ENCODE data around the gene PALLD. TPM values are rescaled to one million over a fixed set of nuclear protein-coding genes. Genes with fewer than 3 reads are reported as not detected.

The PALLD gene
- total and polyA plus RNA-seq, 3 donors from 2014 or later = 138 to 156 (median 146) TPM

GRCh38 chr4:168621806-168622589 lies 125.1 kb downstream of the PALLD start:
- TF ChIP-seq CTCF (IDR thresholded peaks at IDR 0.05) (no peak), POLR2A (IDR thresholded peaks at IDR 0.05) (no peak)
- Histone ChIP-seq H3K27ac (no peak overlapping the region), H3K9me3 (no peaks in the 10 kb centered on the region), H3K4me3 (no peak overlapping the region), H3K27me3 (no peaks in the 10 kb centered on the region), H3K4me1 (no peaks in the 10 kb centered on the region), H3K36me3 (ENCODE audit: low read depth, missing control alignments) (no peaks in the 10 kb centered on the region)
- intact Hi-C loops (cut with DNase I; ENCODE audit: low total_unique reads) = no loop called here
- no peak for DNase-seq
- 91 to 96% methylated on average over 9 of the region's 9 CpGs for WGBS, 2 donors

GRCh38 chr4:168622600-168622999 lies 125.7 kb downstream of the PALLD start:
- no peak for DNase-seq
- intact Hi-C loops (cut with DNase I; ENCODE audit: low total_unique reads) = no loop called here
- H3K27me3 ChIP-seq = no peaks in the 10 kb centered on the region
- H3K9me3 ChIP-seq = no peaks in the 10 kb centered on the region
- no peak overlapping the region for H3K27ac ChIP-seq
- H3K4me3 ChIP-seq = no peak overlapping the region
- no peaks in the 10 kb centered on the region for H3K4me1 ChIP-seq
- no peak for TF ChIP-seq POLR2A (IDR thresholded peaks at IDR 0.05)
- no peaks in the 10 kb centered on the region for H3K36me3 ChIP-seq (ENCODE audit: low read depth, missing control alignments)
- WGBS, 2 donors = 81 to 89% methylated on average over 5 of the region's 5 CpGs

GRCh38 chr4:168623011-168623410 lies 126.2 kb downstream of the PALLD start:
- Histone ChIP-seq H3K9me3 (no peaks in the 10 kb centered on the region), H3K4me3 (no peak overlapping the region), H3K27ac (no peak overlapping the region), H3K36me3 (ENCODE audit: low read depth, missing control alignments) (no peaks in the 10 kb centered on the region), H3K27me3 (no peaks in the 10 kb centered on the region), H3K4me1 (no peaks in the 10 kb centered on the region)
- TF ChIP-seq CTCF (IDR thresholded peaks at IDR 0.05) = no peak
- TF ChIP-seq POLR2A (IDR thresholded peaks at IDR 0.05) = no peak
- intact Hi-C loops (cut with DNase I; ENCODE audit: low total_unique reads) = no loop called here
- DNase-seq = no peak

- WGBS, 2 donors = 95 to 98% methylated on average over 5 of the region's 5 CpGs
- Histone ChIP-seq H3K36me3 (ENCODE audit: low read depth, missing control alignments) (no peaks in the 10 kb centered on the region), H3K27me3 (no peaks in the 10 kb centered on the region), H3K4me3 (no peak overlapping the region), H3K27ac (no peak overlapping the region), H3K9me3 (no peaks in the 10 kb centered on the region), H3K4me1 (no peaks in the 10 kb centered on the region)
- intact Hi-C loops (cut with DNase I; ENCODE audit: low total_unique reads) = no loop called here
- DNase-seq = no peak
- no peak for TF ChIP-seq CTCF (IDR thresholded peaks at IDR 0.05)
- no peak for TF ChIP-seq POLR2A (IDR thresholded peaks at IDR 0.05)
These were observed 126.6 kb downstream of the PALLD start for GRCh38 chr4:168623484-168623883.

GRCh38 chr4:168628251-168628650 lies 131.4 kb downstream of the PALLD start:
- TF ChIP-seq CTCF (IDR thresholded peaks at IDR 0.05) (no peak), POLR2A (IDR thresholded peaks at IDR 0.05) (no peak)
- Histone ChIP-seq H3K4me1 (no peaks in the 10 kb centered on the region), H3K27me3 (no peaks in the 10 kb centered on the region), H3K27ac (no peak overlapping the region), H3K36me3 (ENCODE audit: low read depth, missing control alignments) (no peaks in the 10 kb centered on the region), H3K9me3 (no peaks in the 10 kb centered on the region), H3K4me3 (no peak overlapping the region)
- intact Hi-C loops (cut with DNase I; ENCODE audit: low total_unique reads) = no loop called here
- WGBS, 2 donors = 92 to 93% methylated on average over 5 of the region's 5 CpGs
- DNase-seq = no peak

Data from testis (tissue), 3 donors.